GM13976 (cell line): Measurements from ENCODE around the gene IL17RB.

Experiments
- DNase-seq: peaks from one replicate; pipeline ENCODE4 v3.0.0; 2012; ENCODE audit warnings: low spot score
- CTCF ChIP-seq: IDR thresholded peaks from 2 replicates; pipeline ENCODE4 v1.5.1; 2012; ENCODE audit warnings: borderline replicate concordance, mild to moderate bottlenecking; ENCODE audit not compliant: insufficient read depth; ENCODE audit errors: extremely low read depth, missing control alignments, control extremely low read depth
- in situ Hi-C: fragments of 300-500 bp; cut with MboI; formaldehyde crosslinking; loops from one replicate; pipeline ENCODE4 v1.12.0; 2022; ENCODE audit warnings: low sequenced_read_pairs, mixed read lengths, inconsistent platforms; ENCODE audit not compliant: unreplicated experiment

Gene IL17RB

GRCh38 chr3:53829605-53830004 lies 16.8 kb upstream of the IL17RB start:
- in situ Hi-C loops = no loop called here
- DNase-seq = no peak
- TF ChIP-seq CTCF = no peak

- DNase-seq = no peak
- no peak for TF ChIP-seq CTCF
- in situ Hi-C loops = no loop called here
Observed at GRCh38 chr3:53830944-53831343, 15.4 kb upstream of the IL17RB start.

GRCh38 chr3:53833053-53833645 lies 13.2 kb upstream of the IL17RB start:
- in situ Hi-C loops = no loop called here
- no peak for DNase-seq
- no peak for TF ChIP-seq CTCF

- in situ Hi-C loops = no loop called here
- TF ChIP-seq CTCF = no peak
- DNase-seq = no peak
Observed at GRCh38 chr3:53833700-53834099, 12.7 kb upstream of the IL17RB start.

DNA sequence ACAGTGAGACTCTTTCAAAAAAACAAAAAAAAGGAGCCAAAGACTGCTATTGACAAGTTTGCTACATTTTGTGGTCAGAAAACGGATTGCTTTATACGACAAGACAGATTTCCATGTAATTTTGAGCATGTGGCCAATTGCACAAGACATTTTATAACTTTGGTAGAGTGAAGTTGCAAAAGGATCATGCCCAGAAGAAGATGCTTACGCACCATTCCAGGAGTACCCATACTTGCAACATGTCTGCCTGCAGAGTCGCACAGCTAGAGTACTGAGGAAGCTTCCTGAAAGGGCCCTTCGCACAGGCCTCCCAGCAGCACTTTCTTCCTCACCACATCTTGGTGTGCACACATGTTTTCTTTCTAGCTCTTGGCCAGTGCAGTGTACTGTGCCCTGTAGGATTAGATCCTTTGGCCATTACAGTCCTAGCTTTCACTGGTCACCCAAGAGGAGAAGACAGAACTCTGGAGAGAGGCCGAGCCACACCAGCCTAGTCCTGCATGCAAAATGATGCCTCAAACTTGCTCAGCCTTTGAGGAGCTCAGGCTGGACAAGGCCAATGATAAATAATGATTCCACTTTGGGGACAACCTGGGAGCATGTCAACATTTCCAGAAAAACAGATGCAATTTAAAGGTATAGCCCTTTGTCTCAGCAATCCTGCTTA lies 11.8 kb upstream of the IL17RB start:
- no peak for DNase-seq
- in situ Hi-C loops = no loop called here
- no peak for TF ChIP-seq CTCF

- DNase-seq = no peak
- TF ChIP-seq CTCF = no peak
- in situ Hi-C loops = no loop called here
Observed at GRCh38 chr3:53835257-53835656, 11.1 kb upstream of the IL17RB start.
